ENCODE data around the gene CFAP65.

CFAP65 gene

DNA sequence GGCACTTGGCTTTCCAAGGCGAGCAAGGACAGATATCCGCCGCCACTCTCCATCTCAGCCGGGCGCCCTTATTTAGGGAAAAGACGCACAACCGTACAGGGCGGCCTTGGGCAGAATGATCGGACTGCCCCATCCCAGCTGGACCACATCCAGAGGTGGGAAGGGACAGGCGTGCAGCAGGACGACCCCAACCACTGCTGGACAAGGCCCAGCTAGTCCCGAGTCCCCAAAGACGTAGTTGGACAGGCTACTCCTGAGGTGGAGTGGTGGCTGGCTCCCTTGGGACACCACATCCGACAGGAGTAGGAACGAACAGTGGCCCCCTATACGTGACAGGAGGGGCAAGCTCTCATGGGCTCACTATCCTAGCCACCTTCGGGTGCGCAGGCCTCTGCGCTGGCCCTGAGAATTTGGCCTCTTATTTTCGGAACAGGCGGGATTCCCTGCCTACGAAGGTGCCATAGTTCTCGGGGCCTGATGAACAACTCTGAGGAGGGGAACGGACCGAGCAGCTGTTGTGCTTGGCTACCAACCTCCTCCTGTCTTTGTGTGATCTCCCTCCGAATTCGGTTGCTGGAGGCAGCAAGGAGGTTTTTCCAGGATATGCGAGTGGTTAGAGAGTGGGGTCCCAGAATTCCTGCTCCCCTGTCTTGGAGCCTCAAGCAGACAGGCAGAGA, 58.6 kb downstream of the CFAP65 start:
- intact Hi-C loops (cut with DNase I): loop anchor here (10.0 kb wide), 1 partner anchor 128 kb away; the partner anchor contains the start of gene WNT6
- peak in 2 of 10 donors; percentile 35 to 67 for DNase-seq

DNA sequence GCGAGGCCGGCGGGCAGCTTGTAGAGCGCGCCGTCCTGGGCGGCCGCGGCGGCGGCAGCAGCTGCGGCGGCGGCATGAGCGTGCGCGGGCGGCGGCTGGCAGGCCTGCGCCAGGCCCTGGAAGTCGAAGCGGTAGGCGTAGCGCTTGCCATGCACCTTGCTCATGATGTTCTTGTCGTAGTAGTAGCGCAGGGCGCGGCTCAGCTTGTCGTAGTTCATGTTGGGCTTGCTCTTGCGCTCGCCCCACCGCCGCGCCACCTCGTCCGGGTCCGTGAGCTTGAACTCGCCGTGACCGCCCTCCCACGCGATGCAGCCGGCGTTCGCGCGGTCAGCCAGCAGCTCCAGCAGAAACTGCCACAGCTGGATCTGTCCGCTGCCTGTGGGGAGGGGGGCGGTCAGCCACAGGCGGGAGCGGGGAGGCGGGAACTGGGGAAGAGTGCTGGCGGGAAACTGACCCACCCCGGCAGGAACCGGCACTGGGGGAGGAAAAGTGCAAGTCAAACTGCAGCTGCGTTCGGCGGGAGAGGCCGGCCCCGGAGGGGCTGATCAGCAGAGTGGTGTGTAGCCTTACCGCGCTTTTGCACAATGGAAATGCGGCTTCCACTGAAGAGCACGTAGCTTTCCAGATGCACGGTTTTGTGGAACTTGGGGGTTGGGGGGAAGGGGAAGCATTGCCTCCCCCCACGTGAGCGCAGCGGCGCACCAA, 59.3 kb downstream of the CFAP65 start:
- intact Hi-C loops (cut with DNase I): loop anchor here (10.0 kb wide), 1 partner anchor 127 kb away; the partner anchor contains the start of gene WNT6
- DNase-seq: peak in 1 of 10 donors; percentile 87

DNA sequence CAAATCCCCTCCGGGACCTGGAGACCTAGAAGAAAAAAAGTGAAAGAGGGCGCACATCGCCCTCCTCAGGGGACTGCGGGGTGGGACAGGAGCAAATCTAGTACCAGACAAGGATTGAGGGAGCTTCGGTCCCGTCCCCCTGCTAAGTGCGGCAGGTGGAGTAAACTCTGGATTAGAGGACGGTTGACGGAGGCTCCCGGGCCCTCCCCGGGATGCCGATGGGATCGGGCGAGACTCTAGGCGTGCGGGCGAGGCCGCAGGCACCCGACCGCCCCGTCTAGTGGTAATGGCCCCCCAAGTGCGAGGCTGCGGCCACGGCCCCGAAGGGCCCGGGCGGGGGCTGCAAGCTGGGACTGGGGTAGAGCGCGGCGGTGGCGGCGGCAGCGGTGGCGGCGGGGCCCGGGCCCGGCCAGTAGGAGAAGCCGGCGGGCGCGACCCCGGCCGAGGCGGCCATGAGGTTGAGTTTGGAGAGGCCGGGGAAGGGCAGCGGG, 59.9 kb downstream of the CFAP65 start:
- peak in 1 of 10 donors; percentile 70 for DNase-seq
- intact Hi-C loops (cut with DNase I): loop anchor here (10.0 kb wide), 1 partner anchor 127 kb away; the partner anchor contains the start of gene WNT6

DNA sequence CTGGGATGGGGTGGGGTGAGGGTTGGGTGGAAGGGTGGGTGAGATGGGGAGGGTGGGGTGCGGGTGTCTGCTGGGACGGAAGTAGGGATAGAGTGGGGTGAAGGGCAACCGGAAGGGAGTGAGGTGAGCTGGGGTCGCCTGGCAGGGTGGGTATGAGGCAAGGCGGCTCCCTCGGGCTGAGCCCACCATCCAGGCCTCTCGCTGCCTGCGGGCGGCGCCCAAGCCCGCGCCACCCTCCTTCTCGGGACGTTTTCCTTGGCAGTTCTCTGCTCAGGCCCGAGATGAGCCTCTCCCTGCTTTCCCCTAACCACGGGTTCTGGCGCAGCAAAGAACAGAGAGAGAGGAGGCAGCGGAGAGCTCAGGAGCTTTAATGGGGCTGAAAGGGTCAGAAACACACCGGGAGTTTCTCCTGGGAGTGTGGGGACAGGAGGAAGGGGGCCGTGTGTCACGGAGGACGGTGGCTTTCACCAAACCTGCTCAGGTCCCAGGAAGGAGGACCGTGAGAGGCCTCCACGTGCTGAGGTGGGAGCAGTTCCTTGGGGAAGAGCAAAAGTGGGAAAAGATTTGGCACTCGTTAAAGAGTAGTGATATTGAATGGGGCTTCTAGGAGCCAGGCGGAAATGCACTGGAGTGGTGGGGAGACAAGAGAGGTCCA, 60.5 kb downstream of the CFAP65 start:
- peak in 1 of 10 donors; percentile 79 for DNase-seq
- intact Hi-C loops (cut with DNase I): loop anchor here (10.0 kb wide), 1 partner anchor 126 kb away; the partner anchor contains the start of gene WNT6

DNA sequence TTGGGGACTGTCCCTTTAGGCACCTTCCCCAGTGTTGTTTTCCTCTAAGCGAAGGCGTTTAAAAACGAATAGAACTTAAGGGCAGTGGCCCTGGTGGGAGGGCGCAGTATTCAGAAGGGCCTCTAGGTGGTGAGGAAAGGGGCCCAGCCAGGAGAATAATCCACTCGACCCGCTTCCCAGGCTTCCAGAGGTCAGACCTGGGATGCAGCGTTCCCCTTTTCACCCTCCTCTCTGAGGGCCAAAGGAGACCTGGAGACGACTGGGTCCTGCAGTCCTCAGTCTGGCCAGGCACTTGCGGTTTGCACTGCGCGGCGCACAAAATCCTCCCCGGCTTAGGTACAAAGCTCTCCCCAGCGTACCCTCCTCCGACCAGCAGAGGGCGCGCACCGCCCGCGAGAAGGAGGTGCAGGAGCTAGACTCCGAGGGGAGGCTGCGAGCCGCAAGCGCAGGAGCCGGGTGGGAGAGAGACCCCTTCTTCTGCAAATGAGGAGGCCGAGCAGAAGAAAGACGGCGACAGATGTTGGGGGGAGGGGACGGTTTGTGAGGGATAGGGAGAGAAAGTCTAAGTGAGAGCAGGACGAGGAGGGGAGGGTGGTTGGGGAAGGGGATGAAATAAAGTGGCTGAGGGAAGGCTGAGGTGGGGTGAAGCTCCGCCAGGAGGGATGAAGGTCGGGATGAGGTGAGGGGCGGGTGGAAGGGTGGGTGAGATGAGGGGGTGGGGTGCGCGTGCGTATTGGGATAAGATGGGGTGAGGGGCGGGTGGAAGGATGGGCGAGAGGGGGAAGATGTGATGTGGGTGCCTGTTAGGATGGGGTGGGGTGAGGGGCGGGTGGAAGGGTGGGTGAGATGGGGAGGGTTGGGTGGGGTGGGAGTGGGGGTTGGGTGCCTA, 61.2 kb downstream of the CFAP65 start:
- peak; percentile 63 to 97 (median 88) for DNase-seq
- intact Hi-C loops (cut with DNase I): loop anchor here (10.0 kb wide), 1 partner anchor 125 kb away; the partner anchor contains the start of gene WNT6

DNA sequence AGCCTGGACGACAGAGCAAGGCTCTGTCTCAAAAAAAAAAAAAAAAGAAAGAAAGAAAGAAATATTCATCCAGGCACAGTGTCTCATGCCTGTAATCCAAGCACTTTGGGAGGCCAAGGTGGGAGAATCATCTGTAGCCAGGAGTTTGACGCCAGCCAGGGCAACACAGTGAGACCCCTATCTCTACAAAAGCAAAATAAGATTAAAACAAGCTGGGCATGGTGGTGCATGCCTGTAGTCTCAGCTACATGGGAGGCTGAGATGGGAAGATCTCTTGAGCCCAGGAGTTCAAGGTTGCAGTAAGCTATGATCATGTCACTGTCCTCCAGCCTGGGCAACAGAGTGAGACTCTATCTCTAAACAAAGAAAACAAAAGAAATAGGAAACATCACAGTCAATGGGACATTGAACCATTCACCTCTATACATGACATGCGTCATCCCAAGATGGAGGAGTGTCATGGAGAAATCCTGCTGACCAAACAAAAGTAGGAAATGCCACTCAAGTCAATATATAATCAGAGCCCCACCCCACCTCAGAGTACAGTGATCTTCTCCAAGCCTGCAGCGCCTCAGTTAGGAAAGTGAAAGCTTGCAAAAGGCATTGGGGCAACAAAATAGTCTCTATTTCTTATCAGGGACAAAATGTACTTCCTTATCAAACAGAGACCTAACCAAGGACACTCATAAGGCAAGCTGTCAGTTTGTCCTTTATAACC, 66.1 kb downstream of the CFAP65 start:
- intact Hi-C loops (cut with DNase I): no loop called here
- DNase-seq: no peak

DNA sequence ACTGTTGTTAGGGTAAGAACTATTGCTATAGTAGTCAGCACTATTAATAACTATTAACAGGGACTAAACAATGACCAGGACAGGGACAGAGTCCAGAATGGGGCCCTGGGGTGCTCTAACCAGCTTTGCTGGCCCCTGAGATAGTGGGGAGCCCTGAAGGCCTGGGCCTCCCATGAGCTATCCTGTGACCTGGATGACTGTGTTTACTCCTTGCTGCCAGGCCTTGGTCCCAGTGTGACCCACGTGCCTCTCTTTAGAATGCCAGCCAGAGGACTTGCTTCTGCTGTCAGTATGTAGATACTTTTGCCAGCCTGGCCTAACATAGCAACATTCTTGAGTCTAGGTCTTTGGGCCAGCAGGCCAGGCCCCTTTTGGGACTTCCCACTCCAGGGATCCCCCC, 70.4 kb downstream of the CFAP65 start:
- intact Hi-C loops (cut with DNase I): no loop called here
- peak in 1 of 10 donors; percentile 48 for DNase-seq

DNA sequence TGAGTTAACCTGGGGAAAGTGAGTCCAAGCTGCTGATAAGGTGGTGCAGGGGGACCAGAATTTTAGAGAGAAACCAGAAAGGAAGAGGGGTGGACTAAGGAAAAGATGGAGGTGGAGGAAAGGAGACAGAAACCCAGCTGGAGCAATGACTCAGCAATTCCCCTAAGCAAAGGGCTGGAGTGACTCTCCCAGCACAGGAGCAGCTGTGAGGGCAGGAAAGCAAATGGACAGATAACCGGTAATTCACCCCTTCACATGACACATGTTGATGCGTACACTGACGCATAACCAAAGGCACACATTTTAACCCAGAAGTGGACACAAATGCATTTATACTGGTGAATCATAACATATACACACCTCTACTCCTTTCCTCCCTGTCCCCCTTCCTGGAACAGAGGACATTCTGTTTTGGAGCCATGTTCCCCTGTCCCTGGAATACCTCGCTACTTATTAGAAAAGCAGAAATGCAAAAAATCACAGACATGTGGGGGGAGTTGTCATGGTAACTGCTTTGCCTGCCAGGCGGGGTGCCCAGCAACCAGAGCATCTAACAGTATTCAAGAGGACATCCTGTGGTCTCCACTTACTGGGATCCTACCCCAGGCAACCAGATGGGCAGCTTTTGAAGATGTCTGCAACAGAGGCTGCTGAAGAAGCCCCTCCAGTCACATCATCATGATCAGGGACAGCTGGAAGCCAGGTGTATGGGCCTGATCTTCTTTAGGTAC, 77.1 kb downstream of the CFAP65 start:
- intact Hi-C loops (cut with DNase I): no loop called here
- DNase-seq: peak in 2 of 10 donors; percentile 83 to 85

DNA sequence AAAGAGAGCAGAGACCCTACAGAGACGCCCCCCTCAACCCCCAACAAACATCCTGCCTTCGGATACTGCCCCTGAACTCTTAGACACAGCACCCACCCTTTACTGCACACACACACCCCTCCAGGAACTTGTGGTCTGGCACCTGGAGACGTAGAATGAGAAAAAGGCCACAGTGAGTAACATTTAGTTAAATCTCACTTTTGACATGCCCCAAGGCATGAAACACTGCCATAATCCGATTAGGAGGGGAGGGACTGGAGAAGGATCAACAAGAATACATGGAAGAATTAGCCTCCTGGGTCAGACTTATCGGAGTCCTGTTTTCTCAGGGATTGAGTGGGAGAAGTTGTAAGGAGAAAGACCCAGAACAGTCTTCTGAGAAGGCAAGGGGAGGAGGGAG, 77.7 kb downstream of the CFAP65 start:
- intact Hi-C loops (cut with DNase I): no loop called here
- no peak for DNase-seq

DNA sequence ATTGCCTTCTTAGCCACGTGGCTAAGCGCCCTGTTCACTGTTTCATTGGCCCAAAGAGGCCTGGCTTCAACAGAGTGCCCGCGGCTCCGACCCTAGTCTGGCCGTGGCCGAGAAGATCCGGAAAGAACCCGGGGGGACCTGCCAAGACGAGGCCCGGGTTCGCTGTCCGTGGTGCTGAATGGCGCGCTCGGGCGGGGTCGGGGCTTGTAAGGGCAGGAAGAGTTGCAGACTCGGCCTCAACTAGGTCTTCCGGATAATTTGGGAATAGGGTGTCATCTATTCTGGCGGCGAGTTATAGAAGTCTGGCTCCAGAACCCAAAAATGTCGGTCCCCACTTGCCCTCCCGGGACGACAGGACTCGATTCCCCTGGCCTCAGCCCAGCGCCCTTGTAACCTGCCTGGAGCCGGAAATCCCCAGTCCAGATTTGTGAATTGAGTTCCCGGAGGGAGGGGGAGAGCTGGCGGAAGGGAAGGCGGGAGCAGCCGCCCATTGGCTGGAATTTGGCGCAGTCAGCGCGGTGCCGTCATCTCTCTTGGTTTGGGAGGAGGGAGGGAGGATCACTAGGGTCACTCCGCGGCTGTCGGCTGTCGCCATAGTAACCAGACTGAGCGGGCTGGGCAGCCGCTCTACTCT, 78.3 kb downstream of the CFAP65 start:
- DNase-seq: peak; percentile 60 to 98 (median 84)
- intact Hi-C loops (cut with DNase I): no loop called here

DNA sequence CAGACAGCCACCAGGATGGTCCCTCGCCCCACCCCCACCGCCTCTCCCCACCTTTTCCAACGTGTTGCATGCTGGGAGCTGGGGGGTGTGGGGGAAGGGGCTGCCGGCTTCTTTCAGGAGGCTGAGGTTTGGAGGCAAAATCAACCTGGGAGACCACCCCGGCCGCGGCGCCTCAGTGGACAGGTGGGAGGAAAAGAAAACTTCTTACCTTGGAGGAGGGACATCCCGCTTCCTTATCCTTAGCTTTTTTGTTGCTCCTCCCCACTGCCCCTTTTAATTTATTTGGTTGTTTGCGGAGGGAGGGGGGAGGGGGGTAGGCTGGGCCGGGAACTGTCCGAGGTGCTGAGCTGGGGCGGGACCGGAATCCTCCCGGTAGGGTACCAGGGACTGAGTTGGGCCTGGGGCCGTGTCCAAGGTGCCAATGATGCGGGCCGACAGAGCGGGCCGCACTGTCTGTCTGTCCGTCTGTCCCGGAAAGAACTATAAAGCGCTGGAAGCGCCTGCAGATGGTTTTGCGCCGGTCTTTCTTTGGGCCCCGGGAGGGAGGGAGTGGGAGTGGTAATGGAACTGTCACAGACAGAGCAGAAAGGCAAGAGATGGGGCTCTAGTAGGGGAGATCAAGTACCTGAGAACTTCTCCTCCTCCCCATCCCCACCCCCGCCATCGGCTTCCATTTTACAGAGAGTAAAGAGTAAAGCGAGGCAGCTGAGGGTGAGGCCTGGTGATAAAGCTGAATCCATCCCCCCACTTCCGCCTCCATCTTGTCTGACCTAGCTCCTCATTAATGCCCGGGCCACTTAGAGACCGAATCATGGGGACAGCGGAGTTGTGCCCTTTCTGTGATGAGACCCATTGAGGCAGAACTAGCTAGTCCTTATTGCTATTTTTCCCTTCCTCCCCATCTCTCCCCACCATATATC, 79.4 kb downstream of the CFAP65 start:
- intact Hi-C loops (cut with DNase I): no loop called here
- peak in 2 of 10 donors; percentile 73 to 83 for DNase-seq

DNA sequence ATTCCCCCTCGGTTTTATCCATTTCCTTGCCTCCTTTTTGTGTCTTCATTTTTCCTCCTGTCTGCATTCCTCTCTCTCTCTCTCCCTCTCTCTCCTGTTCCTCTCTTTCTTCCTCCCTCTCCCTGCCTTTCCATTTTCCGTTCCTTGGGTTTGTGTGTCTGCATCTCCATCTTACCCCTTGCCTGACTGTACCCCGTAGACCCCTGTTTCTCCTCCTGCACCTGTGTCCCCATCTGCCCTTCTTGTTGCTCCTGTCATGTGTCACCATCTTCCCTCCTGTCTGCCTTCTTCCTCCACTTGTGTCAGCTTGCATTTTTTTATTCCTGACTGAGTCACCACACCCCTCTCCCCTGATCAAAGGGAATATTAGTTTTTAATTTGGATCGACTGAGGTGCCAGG, 80.1 kb downstream of the CFAP65 start:
- intact Hi-C loops (cut with DNase I): no loop called here
- no peak for DNase-seq

DNA sequence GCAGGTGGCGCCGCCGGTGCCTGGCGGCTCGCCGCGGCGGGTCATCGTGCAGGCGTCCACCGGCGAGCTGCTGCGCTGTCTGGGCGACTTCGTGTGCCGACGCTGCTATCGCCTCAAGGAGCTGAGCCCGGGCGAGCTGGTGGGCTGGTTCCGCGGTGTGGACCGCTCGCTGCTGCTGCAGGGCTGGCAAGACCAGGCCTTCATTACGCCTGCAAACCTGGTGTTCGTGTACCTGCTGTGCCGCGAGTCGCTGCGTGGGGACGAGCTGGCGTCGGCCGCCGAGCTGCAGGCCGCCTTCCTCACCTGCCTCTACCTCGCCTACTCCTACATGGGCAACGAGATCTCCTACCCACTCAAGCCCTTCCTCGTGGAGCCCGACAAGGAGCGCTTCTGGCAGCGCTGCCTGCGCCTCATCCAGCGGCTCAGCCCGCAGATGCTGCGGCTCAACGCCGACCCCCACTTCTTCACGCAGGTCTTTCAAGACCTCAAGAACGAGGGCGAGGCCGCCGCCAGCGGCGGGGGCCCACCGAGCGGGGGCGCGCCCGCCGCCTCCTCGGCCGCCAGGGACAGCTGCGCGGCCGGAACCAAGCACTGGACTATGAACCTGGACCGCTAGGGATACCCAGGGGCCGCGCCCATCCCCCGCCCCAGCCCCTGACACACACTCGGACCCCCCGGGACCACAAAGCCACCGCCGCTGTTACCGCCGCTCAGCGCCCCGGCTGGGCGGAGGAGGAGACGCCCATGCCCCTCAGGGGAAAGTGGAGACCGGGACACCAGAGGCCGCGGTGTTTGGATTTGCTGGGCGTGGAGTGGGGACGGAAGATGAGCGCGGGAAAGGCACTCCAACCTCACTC, 80.8 kb downstream of the CFAP65 start:
- DNase-seq: peak in 1 of 10 donors; percentile 73
- intact Hi-C loops (cut with DNase I): no loop called here

DNA sequence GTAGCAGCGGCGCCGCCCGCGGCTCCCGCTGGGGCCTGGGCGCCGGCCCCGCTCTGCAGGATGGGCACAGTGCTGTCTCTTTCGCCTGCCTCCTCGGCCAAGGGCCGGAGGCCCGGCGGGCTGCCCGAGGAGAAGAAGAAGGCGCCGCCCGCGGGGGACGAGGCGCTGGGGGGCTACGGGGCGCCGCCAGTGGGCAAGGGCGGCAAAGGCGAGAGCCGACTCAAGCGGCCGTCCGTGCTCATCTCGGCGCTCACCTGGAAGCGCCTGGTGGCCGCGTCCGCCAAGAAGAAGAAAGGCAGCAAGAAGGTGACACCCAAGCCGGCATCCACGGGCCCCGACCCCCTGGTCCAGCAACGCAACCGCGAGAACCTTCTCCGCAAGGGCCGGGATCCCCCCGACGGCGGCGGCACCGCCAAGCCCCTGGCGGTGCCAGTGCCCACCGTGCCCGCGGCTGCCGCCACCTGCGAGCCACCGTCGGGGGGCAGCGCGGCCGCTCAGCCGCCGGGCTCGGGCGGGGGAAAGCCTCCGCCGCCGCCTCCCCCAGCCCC, 81.5 kb downstream of the CFAP65 start:
- peak in 1 of 10 donors; percentile 69 for DNase-seq
- intact Hi-C loops (cut with DNase I): loop anchor here (5.0 kb wide), 1 partner anchor 63 kb away; no protein-coding TSS in a partner anchor

DNA sequence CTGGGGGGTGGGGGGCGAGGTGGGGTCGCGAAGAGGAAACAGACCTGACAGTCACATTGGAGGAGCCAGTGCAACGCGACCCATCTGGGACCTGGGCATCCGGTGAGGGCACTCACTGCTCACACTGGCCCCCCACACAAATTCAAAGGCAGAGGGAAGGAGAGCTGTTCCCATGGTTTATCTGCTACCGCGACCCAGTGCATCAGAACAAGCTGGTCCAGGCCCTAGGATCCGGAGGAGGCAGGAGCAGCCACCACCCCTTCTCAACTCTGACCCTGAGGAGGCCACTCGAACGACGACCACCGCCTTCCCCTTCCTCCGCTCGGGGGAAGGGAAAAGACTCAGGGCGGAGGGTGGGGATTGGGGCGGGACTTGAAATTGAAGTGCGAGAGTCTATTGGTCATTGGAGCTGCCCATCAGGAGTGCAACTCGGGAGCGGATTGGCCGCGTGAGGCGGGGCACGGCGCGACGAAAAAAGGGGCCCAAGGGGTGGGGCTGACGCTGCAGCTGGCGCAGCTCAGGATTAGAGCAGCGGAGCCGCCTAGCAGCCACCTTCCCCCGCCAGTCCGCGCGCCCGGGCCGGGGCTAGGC, 82.1 kb downstream of the CFAP65 start, which contains the start of gene CDK5R2:
Gene CDK5R2 (plus strand): TSS at position 526 of the 591 bp plus-strand sequence. CDS start 155 bp downstream, outside the sequence.
- intact Hi-C loops (cut with DNase I): loop anchor here (5.0 kb wide), 1 partner anchor 62 kb away; no protein-coding TSS in a partner anchor
- DNase-seq: peak; percentile 66 to 99 (median 92)
